K562 (cell line): ENCODE measurements around the gene VWA5B1. TPM values are rescaled to one million over a fixed set of nuclear protein-coding genes. Genes with fewer than 3 reads are reported as not detected.

Experiments
- ATAC-seq: fragments of 200-7000 bp; cut with Tn5 transposase; 3 replicates; pipeline ENCODE4 v1.9.1; 2020; ENCODE audit warnings: moderate library complexity
- BruUV-seq: library from RNA; stranded (reverse); fragments of 400-500 nt; replicated peaks from 2 replicates; lab custom pipeline; 2021; lab: Mats Ljungman, UMichigan
- CTCF ChIA-PET: fragments of 300-600 bp; formaldehyde crosslinking; extraction: SDS; loops from one replicate; lab custom pipeline; 2021; ENCODE audit warnings: low intra/inter-chr PET ratio; lab: Yijun Ruan, JAX
- POLR2A ChIA-PET: fragments of 300-600, 350-650 bp; sonication (Branson Sonifier 250); formaldehyde crosslinking; extraction: SDS; loops from one replicate; lab custom pipeline; 2021; ENCODE audit warnings: antibody characterized with exemption, inconsistent platforms; lab: Yijun Ruan, JAX
- DNase-seq, 4 experiments: peaks; one replicate each; pipeline versions ENCODE4 v3.0.0 to v3.0.0-alpha.2; 2011 to 2018; ENCODE audit warnings: low spot score in 3 of 4, mixed read lengths in 3 of 4; ENCODE audit errors: extremely low read depth in 1 of 4
- FAIRE-seq: peaks from 2 replicates; lab custom pipeline; 2011; peaks lifted over from hg19 to GRCh38; lab: Jason Lieb, UNC
- H2AFZ ChIP-seq: 2 replicates; pipeline ENCODE4 v1.6.0; 2011; ENCODE audit warnings: low read depth, low read length, control low read depth, inconsistent platforms
- H3K27ac ChIP-seq: fragments of 200-600 bp; 3 replicates; pipeline ENCODE4 v1.8.0; 2011; ENCODE audit warnings: low read depth, mild to moderate bottlenecking, control low read depth, inconsistent platforms, low read length, moderate library complexity, mixed read lengths; ENCODE audit errors: extremely low read depth
- H3K27me3 ChIP-seq, 2 experiments: fragments of 300-600 bp in 1 of 2; 2 replicates in 1 of 2; 3 replicates in 1 of 2; pipeline versions ENCODE4 v1.6.0 to v1.8.0; 2011; ENCODE audit warnings: inconsistent platforms in 2 of 2, low read length in 2 of 2, mild to moderate bottlenecking in 1 of 2, mixed read lengths in 1 of 2, moderate library complexity in 1 of 2; ENCODE audit not compliant: control insufficient read depth in 2 of 2, insufficient read depth in 2 of 2
- H3K36me3 ChIP-seq: fragments of 300-600 bp; 3 replicates; pipeline ENCODE4 v1.8.0; 2011; ENCODE audit warnings: mild to moderate bottlenecking, low read length, inconsistent platforms; ENCODE audit not compliant: control insufficient read depth, insufficient read depth
- H3K4me1 ChIP-seq, 2 experiments: fragments of 200-600 bp in 1 of 2; replicated peaks in 1 of 2; 2 replicates in 1 of 2; 3 replicates in 1 of 2; pipeline versions ENCODE4 v1.5.1 to v1.8.0; 2011; ENCODE audit warnings: inconsistent platforms in 2 of 2, low read length in 2 of 2, mild to moderate bottlenecking in 1 of 2, mixed read lengths in 1 of 2, moderate library complexity in 1 of 2; ENCODE audit not compliant: control insufficient read depth in 2 of 2, insufficient read depth in 2 of 2
- H3K4me2 ChIP-seq: 2 replicates; pipeline ENCODE4 v1.6.1; 2011; ENCODE audit warnings: low read length, control low read depth, inconsistent platforms, mixed read lengths; ENCODE audit not compliant: insufficient read depth
- H3K4me3 ChIP-seq: fragments of 200-600 bp; sonication (generic), shearing (Covaris generic); 2 replicates; pipeline ENCODE4 v1.5.1; 2016; ENCODE audit warnings: control low read depth, inconsistent platforms
- H3K79me2 ChIP-seq: fragments of 200-600 bp; 3 replicates; pipeline ENCODE4 v1.8.0; 2011; ENCODE audit warnings: low read length, inconsistent platforms; ENCODE audit not compliant: control insufficient read depth, insufficient read depth
- H3K9ac ChIP-seq, 2 experiments: 2 replicates each; pipeline versions ENCODE4 v1.6.0 to v1.6.1; 2011; ENCODE audit warnings: low read depth in 2 of 2, low read length in 2 of 2, control low read depth in 1 of 2, inconsistent platforms in 1 of 2, mild to moderate bottlenecking in 1 of 2, mixed read lengths in 1 of 2; ENCODE audit not compliant: insufficient read depth in 1 of 2
- H3K9me1 ChIP-seq: one replicate; pipeline ENCODE4 v1.6.0; 2011; ENCODE audit warnings: inconsistent platforms, mild to moderate bottlenecking, low read length, moderate library complexity; ENCODE audit not compliant: control insufficient read depth, insufficient read depth
- H3K9me3 ChIP-seq: replicated peaks from 2 replicates; pipeline ENCODE4 v1.5.1; 2011; ENCODE audit warnings: low read depth, low read length, inconsistent platforms; ENCODE audit not compliant: control insufficient read depth, insufficient read depth
- H4K20me1 ChIP-seq: replicated peaks from 2 replicates; pipeline ENCODE4 v1.6.1; 2011; ENCODE audit warnings: low read length, inconsistent platforms, mixed read lengths; ENCODE audit not compliant: control insufficient read depth, insufficient read depth
- ARNT ChIP-seq, 2 experiments: fragments of 450-650 bp; IDR thresholded peaks; 2 replicates each; pipeline ENCODE4 v1.6.1; 2016; ENCODE audit warnings: mild to moderate bottlenecking in 1 of 2
- FOXJ3 ChIP-seq: sonication (generic); formaldehyde crosslinking; IDR thresholded peaks from 2 replicates; pipeline ENCODE4 v1.4.0; 2020; ENCODE audit warnings: mild to moderate bottlenecking, missing genetic modification reagents
- ZNF232 ChIP-seq: sonication (generic); formaldehyde crosslinking; IDR thresholded peaks from 2 replicates; pipeline ENCODE4 v1.8.0; 2022; ENCODE audit warnings: mild to moderate bottlenecking, missing genetic modification reagents
- WGBS: fragments of 100-300 bp; shearing (Covaris generic); methylation state at CpG from one replicate; pipeline ENCODE4 v1.1.6; 2016; ENCODE audit warnings: low coverage, mixed read lengths; ENCODE audit not compliant: insufficient coverage; ENCODE audit errors: missing lambda C conversion rate; 5-methylcytosine and 5-hydroxymethylcytosine counted together
- in situ Hi-C: fragments of 300-500 bp; cut with MboI; formaldehyde crosslinking; loops from 4 replicates; pipeline ENCODE4 v1.15.0; 2018; ENCODE audit warnings: inconsistent platforms, mixed read lengths
- intact Hi-C: fragments of 100-400 bp; cut with micrococcal nuclease; formaldehyde crosslinking; loops from 2 replicates; pipeline ENCODE4 v1.14.2; 2022
- polyA plus RNA-seq, 8 experiments: library from polyadenylated mRNA; depleted of rRNA in 4 of 8; stranded (reverse) in 5 of 8; unstranded in 3 of 8; fragments of >200 nt; fragmentation: Nextera tagmentation in 2 of 8; fragmentation: Illumina TruSeq in 1 of 8; extraction: Ambion mirVana in 2 of 8; extraction: Trizol in 1 of 8; gene quantifications; 2 replicates each; pipeline versions ENCODE4 v1.2.1 to v1.2.3, GENCODE V29; 2011 to 2014; ENCODE audit warnings: inconsistent platforms in 1 of 8, missing spikeins in 1 of 8
- total RNA-seq, 7 experiments: library from RNA; depleted of rRNA in 6 of 7; stranded (reverse); fragments of >200 nt in 6 of 7; fragmentation: Illumina TruSeq in 2 of 7; extraction: Trizol in 2 of 7; gene quantifications; 2 replicates each; pipeline versions ENCODE4 v1.2.1 to v1.2.3, GENCODE V29; 2011 to 2021; ENCODE audit warnings: low replicate concordance in 1 of 7
- TF ChIP-seq, protein P1 (sequence below), 2 experiments: IDR thresholded peaks; 2 replicates each; pipeline ENCODE4 v1.6.1; 2012; ENCODE audit warnings: improper control_type of control experiment in 2 of 2, low read depth in 2 of 2, low read length in 2 of 2, borderline replicate concordance in 1 of 2

VWA5B1 gene
- total and polyA plus RNA-seq, 9 of the 15 experiments (the other 6 are each of a cell fraction or from before 2014, with no cell fraction given) = not detected

GRCh38 chr1:20291645-20292084, 990 bp downstream of the VWA5B1 start:
- no peak for FAIRE-seq
- Histone ChIP-seq H3K9ac (no peak overlapping the region), H3K27me3 (peaks cover 37 to 70% of the 10 kb centered on the region in 2 experiments; a peak in 4 of 5 replicates), H3K27ac (no peak overlapping the region), H4K20me1 (peaks cover 3% of the 10 kb centered on the region; the same call in 1 of the 2 replicates), H3K36me3 (no peaks in the 10 kb centered on the region), H3K9me3 (no peaks in the 10 kb centered on the region), H3K79me2 (no peaks in the 10 kb centered on the region), H3K4me3 (no peak overlapping the region), H3K4me2 (no peak overlapping the region), H3K9me1 (no peaks in the 10 kb centered on the region), H2AFZ (no peak overlapping the region), H3K4me1 (peaks cover 0 to 8% of the 10 kb centered on the region in 2 experiments; a peak in 2 of 5 replicates)
- TF ChIP-seq FOXJ3 (no peak), ARNT (IDR thresholded peaks at IDR 0.05) (no peak), ZNF232 (CRISPR knock-in tag) (no peak)
- TF ChIP-seq, protein P1, sequence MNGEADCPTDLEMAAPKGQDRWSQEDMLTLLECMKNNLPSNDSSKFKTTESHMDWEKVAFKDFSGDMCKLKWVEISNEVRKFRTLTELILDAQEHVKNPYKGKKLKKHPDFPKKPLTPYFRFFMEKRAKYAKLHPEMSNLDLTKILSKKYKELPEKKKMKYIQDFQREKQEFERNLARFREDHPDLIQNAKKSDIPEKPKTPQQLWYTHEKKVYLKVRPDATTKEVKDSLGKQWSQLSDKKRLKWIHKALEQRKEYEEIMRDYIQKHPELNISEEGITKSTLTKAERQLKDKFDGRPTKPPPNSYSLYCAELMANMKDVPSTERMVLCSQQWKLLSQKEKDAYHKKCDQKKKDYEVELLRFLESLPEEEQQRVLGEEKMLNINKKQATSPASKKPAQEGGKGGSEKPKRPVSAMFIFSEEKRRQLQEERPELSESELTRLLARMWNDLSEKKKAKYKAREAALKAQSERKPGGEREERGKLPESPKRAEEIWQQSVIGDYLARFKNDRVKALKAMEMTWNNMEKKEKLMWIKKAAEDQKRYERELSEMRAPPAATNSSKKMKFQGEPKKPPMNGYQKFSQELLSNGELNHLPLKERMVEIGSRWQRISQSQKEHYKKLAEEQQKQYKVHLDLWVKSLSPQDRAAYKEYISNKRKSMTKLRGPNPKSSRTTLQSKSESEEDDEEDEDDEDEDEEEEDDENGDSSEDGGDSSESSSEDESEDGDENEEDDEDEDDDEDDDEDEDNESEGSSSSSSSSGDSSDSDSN (IDR thresholded peaks at IDR 0.05; ENCODE audit: borderline replicate concordance in 1 of 2, low read depth in 2 of 2, low read length in 2 of 2) = 0 out of 4 replicates have a peak, but pooled peaks of 1 of the 2 experiments have one; percentile 52
- ChIA-PET CTCF (no interaction called here), POLR2A (no interaction called here)
- no TSS peak for BruUV-seq
- ATAC-seq = no peak
- in situ Hi-C loops = no loop called here
- WGBS = under 1% methylated on average over 20 of the region's 20 CpGs
- intact Hi-C loops = no loop called here
- no peak for DNase-seq
